Stimulated activated CD8-positive, alpha-beta memory T cell treated with anti-CD3 and anti-CD28 coated beads, Interleukin-12 subunit alpha, Interleukin-12 subunit beta, amount 100 ng/mL, for 4 hours (primary cell): Measurements from ENCODE around the gene STK26.
"Not testable (repeated sequence)": the region's sequence is repeated elsewhere in the genome, so short reads cannot be mapped to it uniquely, and the experiment has no call there.

ENCODE experiments used
- DNase-seq: peaks from one replicate; pipeline ENCODE4 v3.0.0-alpha.2; 2020; ENCODE audit warnings: low read depth

Gene STK26

DNA sequence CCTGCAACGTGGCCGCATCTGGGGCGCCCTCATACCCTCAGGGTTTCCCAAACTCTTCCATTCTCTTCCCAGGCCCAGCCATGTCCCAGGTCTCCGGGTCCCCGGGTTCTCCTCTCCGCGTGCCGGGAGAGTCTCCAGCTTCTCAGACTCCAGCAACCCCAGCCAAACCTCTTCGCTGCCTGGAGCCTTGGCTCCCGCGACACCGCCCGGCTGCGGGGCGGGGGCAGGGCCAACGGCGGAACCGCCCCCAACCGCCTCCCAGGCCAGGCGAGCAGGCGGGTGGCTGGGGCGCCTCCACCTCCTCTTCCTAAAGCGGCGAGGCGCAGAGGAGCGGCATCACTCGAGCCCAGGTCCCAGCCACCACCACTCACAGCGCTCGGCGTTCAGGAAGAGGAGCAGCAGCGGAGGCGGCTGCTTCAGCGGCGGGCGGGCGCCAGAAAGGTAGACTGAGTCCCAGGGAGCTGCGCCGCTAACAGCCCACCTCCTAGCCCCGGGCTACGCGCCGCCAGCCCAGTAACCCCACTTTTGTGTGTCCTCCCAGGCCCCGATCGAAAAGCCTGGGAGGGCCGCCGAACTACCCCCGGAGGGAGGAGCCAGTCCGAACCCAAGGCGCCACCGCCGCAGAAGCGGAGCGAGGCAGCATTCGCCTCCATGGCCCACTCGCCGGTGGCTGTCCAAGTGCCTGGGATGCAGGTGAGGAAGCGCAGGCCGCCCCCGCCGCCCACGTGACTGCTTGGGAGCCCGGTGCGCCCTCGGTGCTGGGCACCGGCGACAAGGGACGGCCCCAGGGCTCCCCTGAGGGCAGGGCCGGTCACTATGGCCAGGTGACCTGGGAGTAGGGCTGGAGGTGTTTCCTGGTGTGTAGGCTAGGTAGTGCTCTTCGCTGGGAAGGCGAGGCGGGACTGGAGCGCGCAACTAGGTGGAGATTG, at the start of gene STK26:
TSS of gene STK26 (plus strand) at position 336 of the 929 bp plus-strand sequence. CDS start at position 652, 316 bp downstream.
- peak; percentile 60 for DNase-seq

DNA sequence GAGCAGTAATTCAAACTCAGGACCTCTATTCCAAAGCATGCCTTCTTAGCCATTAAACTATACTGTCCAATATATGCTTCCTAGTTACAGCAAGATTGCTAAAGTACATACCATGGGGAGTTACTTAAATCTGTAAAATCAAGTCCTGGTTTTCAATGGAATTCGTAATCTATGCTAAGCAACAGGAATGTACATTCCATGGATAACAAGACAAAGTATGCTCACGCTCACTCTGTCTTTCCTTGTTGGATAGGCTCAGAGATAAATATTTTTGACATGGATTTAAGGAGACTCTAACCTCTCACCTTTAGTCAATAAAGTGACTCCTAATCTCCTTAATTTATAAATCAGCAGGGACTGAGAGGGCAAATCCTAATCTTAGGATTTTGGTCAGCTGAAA, 47.3 kb upstream of the STK26 start:
- no peak for DNase-seq

DNA sequence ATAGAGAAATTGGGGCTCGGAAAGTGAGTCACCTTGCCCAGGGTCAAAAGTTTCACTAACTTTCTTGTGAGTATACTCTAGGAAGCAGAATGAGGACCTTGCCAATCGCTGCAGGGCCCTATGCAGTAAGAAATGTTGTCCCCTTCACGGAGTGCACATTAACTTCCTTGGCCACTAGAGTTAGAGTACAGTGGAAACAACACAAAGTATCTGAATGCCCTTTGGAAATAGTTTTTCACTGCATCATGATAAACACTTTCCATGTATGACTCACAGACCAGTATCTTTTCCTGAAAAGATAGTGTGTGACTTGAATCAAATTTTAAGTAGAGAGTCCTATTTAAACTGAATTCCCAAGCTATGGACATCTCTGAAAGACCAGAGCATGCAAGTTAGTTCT, 45.5 kb upstream of the STK26 start:
- no peak for DNase-seq

DNA sequence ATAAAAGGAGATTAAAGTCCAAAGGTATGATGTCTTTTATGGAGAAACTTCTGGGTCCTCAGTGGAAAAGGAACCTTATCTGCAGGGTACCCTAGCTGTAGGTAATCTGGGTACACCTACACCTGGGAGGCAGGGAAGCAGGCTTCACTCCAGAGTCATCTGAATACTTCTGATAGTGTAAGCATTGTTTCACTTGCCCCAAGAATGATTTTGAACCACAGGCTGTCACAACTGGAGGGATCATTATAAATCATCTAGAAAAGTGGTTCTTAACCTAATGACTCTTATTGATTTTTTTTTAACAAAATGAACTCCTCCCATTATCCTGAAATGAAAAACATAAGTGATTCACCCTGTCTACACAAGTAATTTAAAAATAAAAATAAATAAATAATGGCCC, 44.0 kb upstream of the STK26 start:
- no peak for DNase-seq

DNA sequence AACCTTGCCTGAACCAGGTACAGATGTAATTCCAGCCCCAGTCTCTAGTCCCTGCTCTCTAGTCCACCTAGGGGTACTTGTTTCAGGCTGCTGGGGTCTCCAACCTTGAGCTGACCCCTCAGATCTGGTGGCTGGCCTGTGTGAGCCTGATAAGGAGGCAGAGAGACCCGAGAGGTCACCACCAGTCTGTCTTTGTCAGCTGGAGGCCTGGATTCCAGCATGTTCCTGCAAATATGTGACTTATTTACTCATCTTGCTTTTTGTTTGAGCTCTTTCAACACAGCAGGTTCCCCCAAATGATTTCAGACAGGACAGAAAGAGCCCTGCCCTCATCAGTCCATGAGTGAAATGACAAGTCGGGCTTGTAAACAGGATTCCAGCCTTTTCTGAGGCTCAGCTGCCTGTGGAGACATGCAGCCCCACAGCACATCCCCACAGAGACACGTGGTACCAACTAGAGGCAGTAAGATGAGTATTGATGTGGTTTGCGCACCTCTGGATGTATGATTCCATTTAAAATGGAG, 37.5 kb upstream of the STK26 start:
- no peak for DNase-seq

DNA sequence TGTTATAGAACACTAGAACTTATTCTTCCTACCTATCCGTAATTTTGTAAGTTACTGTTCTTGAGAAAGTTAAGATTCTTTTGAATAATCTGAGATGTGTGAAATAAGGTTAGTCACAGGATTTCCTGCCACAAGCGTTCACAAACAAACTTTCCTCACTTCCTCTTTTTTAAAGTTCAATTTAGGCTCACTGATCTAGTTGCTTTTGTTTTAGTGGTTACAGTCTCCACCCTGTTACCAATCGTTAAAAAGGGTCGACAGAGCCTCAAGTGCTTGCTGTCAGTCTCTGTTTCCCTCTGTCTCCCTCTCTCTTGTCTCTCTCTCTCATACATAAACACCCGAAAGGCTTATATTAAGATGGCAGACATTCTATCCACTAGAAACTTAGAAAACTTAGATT, 35.9 kb upstream of the STK26 start:
- no peak for DNase-seq

DNA sequence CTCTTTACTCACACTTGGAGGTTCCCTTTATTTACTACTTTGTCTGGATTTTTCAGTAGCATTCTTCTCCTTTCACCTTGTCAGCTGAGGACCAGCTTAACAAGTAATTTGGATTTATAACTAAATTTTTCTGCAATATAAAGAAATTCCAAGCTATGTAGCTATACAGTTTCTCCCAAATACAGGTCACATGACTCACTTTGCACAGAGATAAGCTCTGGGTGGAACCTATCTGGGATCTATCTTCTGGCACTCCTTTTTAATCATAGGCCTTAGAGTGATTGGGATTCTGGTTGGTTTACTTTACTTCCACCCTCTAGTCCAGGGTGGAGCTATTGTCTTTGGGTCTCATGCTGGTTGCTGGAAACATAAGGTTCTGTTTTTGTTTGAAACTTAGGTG, 34.9 kb upstream of the STK26 start:
- no peak for DNase-seq

DNA sequence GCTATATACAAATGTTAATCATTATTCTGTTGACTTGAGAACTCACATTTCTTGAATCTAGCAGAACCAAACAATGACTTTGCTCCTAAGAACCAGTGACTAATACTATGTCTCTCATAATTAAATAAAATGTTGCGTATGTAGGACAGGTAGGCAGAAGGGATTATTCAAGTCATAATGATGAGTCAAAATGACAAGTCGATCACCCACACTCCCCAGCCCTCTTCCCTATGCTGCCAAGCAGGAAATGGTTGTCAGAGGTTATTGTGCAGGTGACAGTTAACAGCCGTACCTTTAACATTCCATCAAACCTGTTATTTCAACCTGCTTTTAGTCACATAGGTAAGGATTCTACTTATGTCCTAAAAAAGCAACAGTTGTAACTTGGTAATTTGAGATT, 22.0 kb upstream of the STK26 start:
- no peak for DNase-seq

DNA sequence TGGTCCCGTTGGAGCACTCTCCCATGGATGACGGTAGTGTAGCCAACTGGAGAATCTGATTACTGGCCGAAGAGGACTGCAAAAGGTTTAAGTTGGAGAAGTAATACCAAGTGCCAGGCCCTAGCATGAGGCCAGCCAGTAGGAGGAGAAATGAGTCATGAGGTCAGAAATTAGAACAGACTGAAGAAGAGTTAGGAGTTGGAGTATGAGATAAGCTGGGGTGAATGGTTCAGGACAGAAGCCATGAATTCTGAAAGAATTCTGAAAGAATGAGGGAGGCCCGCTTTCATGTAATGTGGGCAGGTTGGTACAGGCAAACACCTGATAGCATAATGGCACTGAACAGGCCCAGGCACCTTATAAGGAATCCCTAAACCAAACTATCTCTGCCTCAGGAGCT, 18.4 kb upstream of the STK26 start:
- no peak for DNase-seq

DNA sequence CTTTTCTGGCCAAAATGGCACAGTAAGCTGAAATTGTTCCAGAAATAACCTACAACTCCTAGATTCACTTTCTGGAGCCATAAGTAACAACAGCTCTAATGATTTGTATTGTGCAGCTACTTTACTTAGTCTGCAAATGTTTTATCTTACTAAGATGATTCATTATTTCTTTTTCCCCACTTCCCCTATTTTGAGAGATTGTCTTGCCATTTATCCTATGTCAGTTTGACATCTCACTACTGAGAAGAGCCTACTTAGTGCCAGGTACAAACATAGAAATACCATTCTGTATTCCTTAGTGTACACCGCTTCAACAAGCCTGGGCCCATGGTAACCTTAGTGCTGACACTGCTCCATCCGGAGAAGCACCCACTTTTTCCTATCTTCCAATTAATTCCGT, 13.8 kb upstream of the STK26 start:
- no peak for DNase-seq

DNA sequence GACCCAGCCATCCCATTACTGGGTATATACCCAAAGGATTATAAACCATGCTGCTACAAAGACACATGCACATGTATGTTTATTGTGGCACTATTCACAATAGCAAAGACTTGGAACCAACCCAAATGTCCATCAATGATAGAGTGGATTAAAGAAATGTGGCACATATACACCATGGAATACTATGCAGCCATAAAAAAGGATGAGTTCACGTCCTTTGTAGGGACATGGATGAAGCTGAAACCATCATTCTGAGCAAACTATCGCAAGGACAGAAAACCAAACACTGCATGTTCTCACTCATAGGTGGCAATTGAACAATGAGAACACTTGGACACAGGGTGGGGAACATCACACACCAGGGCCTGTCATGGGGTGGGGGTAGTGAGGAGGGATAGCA, 12.9 kb upstream of the STK26 start:
- not testable (repeated sequence) for DNase-seq

DNA sequence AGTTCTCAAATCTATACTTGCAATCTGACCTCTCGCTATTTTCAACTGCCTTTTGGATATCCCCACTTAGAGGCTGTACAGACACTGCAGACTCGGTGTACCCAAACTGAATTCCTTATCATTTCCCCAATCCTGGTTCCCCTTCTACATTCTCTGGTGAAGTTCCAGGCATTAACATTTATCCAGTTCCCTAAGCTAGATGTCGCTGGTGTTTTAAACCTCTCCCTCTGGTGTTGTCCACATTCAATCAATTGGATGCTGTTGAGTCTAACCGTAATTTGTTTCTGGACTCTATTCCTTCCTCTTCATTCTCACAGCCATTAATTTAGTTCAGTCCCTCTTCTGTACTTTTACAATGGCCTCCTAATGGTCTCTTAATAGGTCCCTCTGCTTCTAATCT, 7.2 kb upstream of the STK26 start:
- no peak for DNase-seq

DNA sequence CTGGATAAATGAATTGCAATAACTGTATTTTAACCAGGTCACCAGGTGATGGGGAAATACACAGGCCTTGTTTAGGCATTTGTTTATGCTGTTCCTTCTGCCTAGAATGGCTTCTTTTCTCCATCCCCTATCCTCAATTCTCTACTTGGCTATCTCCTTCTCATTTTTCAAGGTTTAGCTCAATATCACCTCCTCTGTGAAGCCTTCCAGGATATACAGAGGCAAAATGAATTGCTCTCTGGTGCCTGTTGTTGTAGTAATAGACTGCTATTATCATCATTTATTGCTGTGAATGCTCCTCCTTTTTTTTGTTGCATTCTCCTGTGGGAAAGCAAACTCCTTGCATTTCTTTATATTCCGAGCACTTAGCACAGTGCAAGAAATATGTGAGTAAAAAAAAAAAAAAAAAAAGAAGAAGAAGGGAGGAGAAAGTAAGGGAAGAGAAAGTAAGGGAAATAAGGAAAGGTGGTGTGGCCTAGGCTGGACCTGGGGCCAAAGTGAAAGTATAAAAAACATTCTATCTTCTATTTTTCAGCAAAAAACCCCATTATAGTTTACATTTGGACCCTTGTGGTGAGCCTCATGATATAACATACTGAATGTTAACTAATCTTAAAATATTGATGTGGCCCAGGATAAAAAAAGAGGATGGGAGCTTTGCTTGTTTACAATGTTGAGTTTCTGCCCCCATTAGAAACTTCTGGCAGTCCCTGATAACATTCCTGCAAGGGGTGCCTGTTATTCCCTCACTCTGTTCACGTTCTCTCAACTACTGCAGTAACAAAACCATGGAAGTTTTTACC, 6.3 kb upstream of the STK26 start:
- DNase-seq = no peak

DNA sequence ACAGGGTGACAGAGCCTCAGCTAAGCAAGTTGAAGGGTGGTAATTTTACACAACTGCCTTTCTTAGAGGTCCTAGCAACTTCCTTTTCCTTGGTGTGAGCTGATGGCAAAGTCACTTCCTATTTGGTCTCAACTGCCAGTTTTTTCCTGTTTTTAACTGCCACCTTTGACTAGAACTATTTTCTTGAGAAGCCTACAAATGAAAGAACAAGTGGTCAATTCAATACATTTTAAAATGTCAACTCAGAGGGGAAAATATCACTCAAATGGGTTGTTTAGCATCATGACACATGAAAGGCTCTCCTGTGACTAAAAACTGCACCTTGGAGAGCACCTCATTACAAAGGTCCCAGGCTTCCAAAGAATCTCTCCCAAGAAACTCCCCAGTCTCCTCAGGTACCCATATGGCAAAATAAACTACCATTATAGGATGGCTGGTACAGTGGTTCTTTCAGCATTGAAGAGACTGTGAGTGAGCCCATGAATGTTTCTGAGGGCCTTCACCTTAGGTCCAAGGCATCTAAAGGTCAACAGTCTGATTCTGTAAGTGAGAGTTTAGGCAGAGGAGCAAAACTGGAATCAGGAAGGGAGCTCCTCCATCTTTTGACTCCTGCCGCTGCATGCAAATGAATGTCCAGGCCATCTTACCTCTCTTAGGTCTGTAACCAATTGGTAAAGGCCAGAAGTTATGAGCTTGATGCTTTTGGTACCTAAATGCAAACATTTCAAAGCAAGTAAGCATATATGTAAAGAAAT, 5.5 kb upstream of the STK26 start:
- no peak for DNase-seq

DNA sequence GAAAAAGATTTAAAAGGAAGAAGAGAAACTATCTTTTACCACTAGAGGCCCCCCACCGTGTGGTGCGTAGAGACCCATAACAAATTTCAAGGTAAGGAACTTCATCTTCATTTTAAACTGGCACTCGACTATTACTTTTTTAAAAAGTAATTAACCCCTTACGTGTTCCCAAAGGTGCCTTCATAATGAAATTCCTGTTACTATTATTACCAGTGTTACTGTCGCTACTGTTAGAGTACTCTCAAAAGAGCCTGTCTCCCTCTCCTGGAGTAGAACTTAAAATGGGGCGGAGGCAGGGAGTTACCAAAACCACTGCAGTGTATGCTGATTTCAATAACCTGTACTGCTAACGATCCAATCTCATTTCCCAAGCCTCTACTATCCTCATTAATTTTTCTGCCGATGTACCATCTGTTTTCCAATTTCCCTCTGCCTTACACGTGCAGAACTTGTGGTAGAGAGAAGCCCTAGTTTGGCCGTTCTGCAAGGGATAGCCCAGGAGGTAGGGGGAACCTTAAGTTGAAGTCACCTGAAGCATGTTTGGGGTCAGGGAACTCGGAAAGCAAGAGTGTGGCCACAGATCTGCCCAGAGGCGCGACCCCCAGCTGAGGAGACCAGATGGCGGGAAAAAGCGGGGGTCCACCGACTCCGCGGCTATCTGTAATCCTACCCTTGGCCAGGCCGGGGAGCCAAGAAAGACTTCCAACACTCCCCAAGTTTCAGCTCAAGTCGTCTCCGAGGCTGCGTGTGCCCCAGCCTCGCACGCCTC, 720 bp upstream of the STK26 start:
- DNase-seq = no peak

DNA sequence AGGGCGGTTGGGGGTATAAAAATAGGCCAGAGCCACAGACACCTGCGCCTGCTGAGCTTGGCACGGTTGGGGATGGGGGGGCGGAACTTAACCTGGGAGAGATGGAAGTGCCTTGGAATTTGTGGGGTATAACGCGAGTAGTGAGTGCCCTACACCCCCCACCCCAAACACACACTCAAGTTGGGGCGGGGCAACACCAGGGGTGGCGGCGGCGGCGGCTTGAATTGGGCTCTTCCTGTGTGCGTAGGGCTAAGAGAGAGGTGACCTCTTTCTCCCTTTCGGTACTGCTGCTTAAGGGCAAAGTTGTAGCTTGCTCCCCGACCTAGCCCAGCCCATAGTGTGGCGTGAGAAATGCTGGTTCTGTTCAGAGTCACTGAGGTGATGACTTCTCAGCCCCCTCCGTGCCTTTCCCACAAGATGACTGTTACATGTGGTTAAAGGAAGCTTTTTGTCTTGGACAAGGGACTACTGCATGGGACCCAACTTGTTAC, 839 bp downstream of the STK26 start:
- peak; percentile 28 for DNase-seq

DNA sequence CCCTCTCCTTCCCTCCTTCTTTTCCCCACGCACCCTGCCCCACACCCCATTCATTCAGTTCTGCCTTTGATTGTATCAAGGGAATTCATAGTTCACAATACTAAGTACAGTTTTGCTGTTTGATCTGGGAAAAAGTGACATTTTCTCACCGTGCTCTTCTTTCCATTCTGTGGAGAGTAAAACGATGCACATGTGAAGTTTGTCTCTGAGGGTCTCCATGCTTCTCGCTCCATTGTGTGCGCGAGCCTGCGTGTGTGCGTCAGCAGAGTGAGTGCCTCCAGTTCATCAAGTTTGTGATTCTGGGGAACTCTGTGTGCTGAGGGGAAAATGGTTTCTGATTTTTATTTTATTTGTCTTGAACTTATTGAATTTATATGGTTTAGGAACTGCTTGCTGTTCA, 1.9 kb downstream of the STK26 start:
- no peak for DNase-seq

DNA sequence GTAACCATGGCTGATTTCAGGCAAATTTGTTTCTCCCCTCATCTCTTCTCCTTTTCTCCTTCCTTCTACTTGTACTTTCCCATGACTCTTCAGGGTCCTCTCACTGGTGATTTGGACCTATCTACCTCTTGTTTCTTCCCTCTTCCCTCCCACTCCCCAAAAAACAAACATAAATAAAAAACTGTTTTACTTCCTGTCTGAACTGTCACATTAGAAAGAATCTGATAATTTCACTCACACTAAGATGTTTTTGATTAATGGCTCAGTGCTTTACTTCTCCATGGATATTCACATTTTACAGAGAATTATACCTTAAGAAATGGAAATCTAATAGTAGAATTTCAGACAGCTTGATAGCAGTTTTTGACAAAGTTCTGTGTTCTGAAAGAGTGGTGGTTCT, 7.2 kb downstream of the STK26 start:
- DNase-seq = no peak

DNA sequence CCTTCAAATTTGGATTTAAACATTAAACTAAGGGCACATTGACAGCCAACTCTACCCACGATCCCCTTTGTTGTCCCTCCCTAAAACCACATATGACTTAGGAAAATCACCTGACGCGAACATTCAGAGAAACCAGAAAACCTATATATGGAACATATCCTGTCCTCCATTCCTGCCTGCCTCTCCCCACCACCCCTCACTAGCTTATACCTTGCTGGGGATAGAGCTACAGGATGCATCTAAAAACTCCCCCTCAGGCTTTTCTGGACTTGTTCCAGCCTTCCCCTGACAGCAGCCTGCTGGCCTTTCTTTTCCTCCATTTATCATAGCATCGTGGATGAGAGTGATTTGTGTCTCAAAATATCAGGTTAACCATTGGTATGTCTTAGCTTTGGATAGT, 8.8 kb downstream of the STK26 start:
- DNase-seq = no peak

DNA sequence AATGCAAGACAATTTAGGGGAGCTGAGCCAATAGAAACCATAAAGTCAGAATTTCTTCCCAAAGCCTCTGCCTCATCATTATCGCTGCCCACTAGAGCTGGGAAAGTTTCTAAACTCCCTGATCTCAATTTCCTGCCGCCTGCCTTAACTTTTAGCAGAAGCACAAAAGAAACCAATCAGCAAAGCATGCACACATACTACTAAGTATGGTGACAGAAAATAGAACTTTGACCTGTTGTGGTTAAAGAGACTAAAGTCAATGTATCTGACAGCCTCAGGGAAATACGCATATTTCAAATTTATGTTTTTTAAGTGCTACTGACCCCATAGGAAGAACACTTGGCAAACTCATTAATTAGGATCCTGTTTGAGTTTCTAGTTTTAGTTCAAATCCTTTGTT, 10.1 kb downstream of the STK26 start:
- no peak for DNase-seq

DNA sequence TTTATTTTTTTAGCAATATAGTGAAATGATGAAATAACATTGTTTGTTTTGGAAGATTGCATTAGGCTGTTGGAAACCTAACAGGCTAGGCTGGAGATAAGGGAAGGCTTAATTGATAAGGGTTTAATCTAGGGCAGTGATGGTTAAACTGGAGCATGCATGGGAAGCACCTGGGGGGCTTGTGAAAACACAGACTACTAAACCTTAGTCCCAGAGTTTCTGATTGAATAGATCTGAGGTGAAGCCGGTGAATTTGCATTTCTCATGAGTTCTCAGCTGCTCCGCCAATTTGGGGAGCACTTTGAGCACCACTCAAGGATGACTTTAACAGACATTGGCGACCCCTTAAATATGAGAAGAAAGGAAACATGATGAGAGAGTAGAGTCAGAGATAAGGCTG, 11.5 kb downstream of the STK26 start:
- DNase-seq = no peak
